HG02973 (cell line): ENCODE data around the gene FCHO2.
A peak's percentile ranks its signal among the peaks of the same experiment; 100 is the strongest.
"Not testable (repeated sequence)": the region's sequence is repeated elsewhere in the genome, so short reads cannot be mapped to it uniquely, and the experiment has no call there.

ENCODE experiments used
- ATAC-seq: cut with Tn5 transposase; IDR thresholded peaks from one replicate; pipeline ENCODE4 v1.9.1; 2021; ENCODE audit warnings: moderate library complexity; ENCODE audit not compliant: unreplicated experiment

The FCHO2 gene

GRCh38 chr5:72955768-72956323, at the start of gene FCHO2:
TSS of gene FCHO2 (plus strand) at chr5:72956041. CDS start at chr5:72956097, 56 bp downstream.
- peak; percentile 89 for ATAC-seq

GRCh38 chr5:72906806-72907205, 49.0 kb upstream of the FCHO2 start:
- no peak for ATAC-seq

GRCh38 chr5:72908664-72909063, 47.2 kb upstream of the FCHO2 start:
- ATAC-seq, result no peak

- ATAC-seq, result no peak
Measured at GRCh38 chr5:72917371-72917776, 38.5 kb upstream of the FCHO2 start.

GRCh38 chr5:72920690-72921502, 34.9 kb upstream of the FCHO2 start:
- no peak for ATAC-seq

GRCh38 chr5:72921886-72922285, 34.0 kb upstream of the FCHO2 start:
- no peak for ATAC-seq

- ATAC-seq, result no peak
Measured at GRCh38 chr5:72922422-72922821, 33.4 kb upstream of the FCHO2 start.

- ATAC-seq, result no peak
Measured at GRCh38 chr5:72925336-72926010, 30.4 kb upstream of the FCHO2 start.

- not testable (repeated sequence) for ATAC-seq
Measured at GRCh38 chr5:72932686-72933085, 23.2 kb upstream of the FCHO2 start.

- not testable (repeated sequence) for ATAC-seq
Measured at GRCh38 chr5:72934953-72935725, 20.7 kb upstream of the FCHO2 start.

GRCh38 chr5:72936893-72937292, 18.9 kb upstream of the FCHO2 start:
- no peak for ATAC-seq

GRCh38 chr5:72937517-72938061, 18.3 kb upstream of the FCHO2 start:
- ATAC-seq, result no peak

- ATAC-seq, result no peak
Measured at GRCh38 chr5:72938206-72938605, 17.6 kb upstream of the FCHO2 start.

GRCh38 chr5:72940082-72940481, 15.8 kb upstream of the FCHO2 start:
- no peak for ATAC-seq

- ATAC-seq, result no peak
Measured at GRCh38 chr5:72943307-72943706, 12.5 kb upstream of the FCHO2 start.

- no peak for ATAC-seq
Measured at GRCh38 chr5:72947498-72947897, 8.3 kb upstream of the FCHO2 start.

- no peak for ATAC-seq
Measured at GRCh38 chr5:72949481-72949880, 6.4 kb upstream of the FCHO2 start.

GRCh38 chr5:72951671-72952468, 4.0 kb upstream of the FCHO2 start:
- ATAC-seq, result no peak

- no peak for ATAC-seq
Measured at GRCh38 chr5:72954389-72954788, 1.5 kb upstream of the FCHO2 start.

GRCh38 chr5:72955143-72955767, 586 bp upstream of the FCHO2 start:
- peak; percentile 35 for ATAC-seq
